Naive thymus-derived CD8-positive, alpha-beta T cell (primary cell): ENCODE data around the gene CMIP. TPM values are rescaled to one million over a fixed set of nuclear protein-coding genes. Genes with fewer than 3 reads are reported as not detected.
A peak's percentile ranks its signal among the peaks of the same experiment; 100 is the strongest.

ENCODE experiments used
- ATAC-seq, 2 donors: fragments of 150-1000 bp; cut with Tn5 transposase in 1 of 2; sonication (Bioruptor Pico), chemical (Tn5 transposase) in 1 of 2; 1 replicate in 1 of 2; 2 replicates in 1 of 2; pipeline ENCODE4 v1.10.0; 2021; ENCODE audit warnings: mild to moderate bottlenecking in 2 of 2, moderate library complexity in 2 of 2
- POLR2A ChIA-PET: fragments of 350-600 bp; sonication (Branson Sonifier 250); formaldehyde crosslinking; loops from one replicate; lab custom pipeline; 2021; ENCODE audit warnings: antibody characterized with exemption; lab: Charles Lee
- DNase-seq, 10 donors: peaks; one replicate each; pipeline versions ENCODE4 v3.0.0 to v3.0.0-alpha.2; 2020 to 2022
- H3K27ac Mint-ChIP-seq, 10 donors: one replicate each; pipeline ENCODE4 v1.8.0; 2020 to 2022; ENCODE audit warnings: mild to moderate bottlenecking in 10 of 10, mixed read lengths in 10 of 10, moderate library complexity in 4 of 10, inconsistent platforms in 1 of 10
- H3K27me3 Mint-ChIP-seq, 5 donors: one replicate each; pipeline ENCODE4 v1.8.0; 2021 to 2022; ENCODE audit warnings: mixed read lengths in 5 of 5
- H3K36me3 Mint-ChIP-seq, 3 donors: one replicate each; pipeline ENCODE4 v1.8.0; 2020 to 2022; ENCODE audit warnings: mixed read lengths in 3 of 3, mild to moderate bottlenecking in 2 of 3, inconsistent platforms in 1 of 3
- H3K4me1 Mint-ChIP-seq, 4 donors: one replicate each; pipeline ENCODE4 v1.8.0; 2021 to 2022; ENCODE audit warnings: mixed read lengths in 4 of 4
- H3K4me3 Mint-ChIP-seq, 10 donors: one replicate each; pipeline ENCODE4 v1.8.0; 2020 to 2022; ENCODE audit warnings: mild to moderate bottlenecking in 10 of 10, mixed read lengths in 10 of 10, moderate library complexity in 6 of 10, inconsistent platforms in 1 of 10
- H3K9me3 Mint-ChIP-seq, 9 donors: one replicate each; pipeline ENCODE4 v1.8.0; 2020 to 2022; ENCODE audit warnings: mixed read lengths in 9 of 9, mild to moderate bottlenecking in 3 of 9, inconsistent platforms in 1 of 9, moderate library complexity in 1 of 9
- polyA plus RNA-seq, 3 donors: library from polyadenylated mRNA; unstranded; fragments of 300-500 nt; fragmentation: Illumina TruSeq; gene quantifications; one replicate each; pipeline ENCODE4 v1.2.3, GENCODE V29; 2021
- total RNA-seq, 8 experiments: library from RNA in 2 of 8; stranded (reverse) in 2 of 8; gene quantifications; one replicate each; pipeline ENCODE4 v1.2.3 and lab custom pipeline; 2021 to 2026

CMIP gene
- total and polyA plus RNA-seq, 5 experiments from 2014 or later, result 0.31 to 41.5 (median 1.3) TPM

DNA sequence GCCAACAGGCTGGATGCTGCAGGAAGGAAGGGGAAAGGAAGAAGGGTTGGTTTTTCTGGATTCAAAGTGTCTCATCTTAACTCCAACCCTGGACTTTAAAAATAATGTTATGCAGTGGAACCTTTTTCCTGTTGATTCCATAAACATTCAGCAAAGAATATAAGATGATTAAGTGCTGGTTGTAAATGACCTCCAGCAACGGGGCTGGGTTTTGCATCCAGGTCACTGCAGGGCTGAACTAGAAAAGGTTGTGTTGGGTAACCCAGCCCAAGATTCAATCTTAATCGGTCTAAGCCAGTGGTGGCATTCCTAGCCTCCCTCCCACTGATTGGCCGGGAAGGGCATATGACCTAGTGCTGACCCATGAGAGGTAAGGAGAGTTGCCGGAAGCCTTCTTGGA lies 300.3 kb downstream of the CMIP start:
- H3K4me1 Mint-ChIP-seq, result peaks cover 5 to 40% (median 11%) of the 10 kb centered on the region in 4 donors
- H3K36me3 Mint-ChIP-seq, result no peaks in the 10 kb centered on the region
- DNase-seq (no peak), ATAC-seq (no peak)
- H3K27me3 Mint-ChIP-seq, result peaks cover 0 to 4% (median 0%) of the 10 kb centered on the region in 5 donors
- H3K4me3 Mint-ChIP-seq, result peak overlapping the region in 3 of 10 donors; percentile 15 to 33 (median 19)
- no peaks in the 10 kb centered on the region for H3K9me3 Mint-ChIP-seq
- POLR2A ChIA-PET, result no interaction called here
- H3K27ac Mint-ChIP-seq, result peak overlapping the region in 1 of 10 donors; percentile 29

DNA sequence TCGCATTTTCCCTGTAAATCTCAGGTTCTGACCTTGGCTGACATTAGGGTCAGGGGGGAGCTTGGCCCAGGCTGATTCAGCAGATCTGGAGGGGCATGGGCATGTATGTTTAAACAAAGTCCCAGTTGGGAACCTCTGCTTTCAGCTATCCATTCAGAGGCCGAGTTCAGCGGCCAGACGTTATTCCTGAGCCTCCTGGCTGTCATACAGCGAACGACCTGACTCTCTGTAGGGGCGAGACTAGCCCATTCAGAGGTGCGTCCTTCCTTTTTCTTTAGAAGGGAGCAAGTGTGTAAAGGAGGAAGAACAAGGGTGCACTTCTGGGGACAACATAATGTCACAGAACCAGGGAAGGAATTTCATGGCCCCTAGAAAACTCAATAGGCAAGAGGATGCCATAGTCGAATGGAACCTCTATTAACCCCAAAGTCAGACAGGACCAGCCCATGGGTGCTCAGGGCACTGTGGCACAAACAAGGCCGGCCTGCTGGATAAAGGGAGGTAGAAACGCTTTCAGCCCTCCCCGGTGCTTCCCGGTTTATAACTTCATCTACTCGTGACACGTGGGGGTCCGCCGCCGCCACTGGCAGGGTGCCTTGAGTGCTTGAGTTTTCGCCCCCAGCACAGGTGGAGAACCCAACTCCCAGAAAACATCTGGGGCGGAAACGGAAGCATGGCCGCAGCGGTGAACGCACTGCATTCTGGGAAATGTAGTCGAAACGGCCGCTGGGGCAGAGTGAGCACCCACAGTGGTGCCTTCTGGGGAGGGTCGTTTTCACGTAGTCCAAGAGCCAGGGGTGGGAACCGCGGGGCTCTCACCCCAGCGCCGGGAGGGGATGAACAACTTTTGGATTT lies 301.3 kb downstream of the CMIP start:
- Mint-ChIP-seq H3K27ac (peak overlapping the region; percentile 31 to 95 (median 91)), H3K4me1 (peaks cover 5 to 32% (median 11%) of the 10 kb centered on the region in 4 donors), H3K9me3 (no peaks in the 10 kb centered on the region), H3K36me3 (no peaks in the 10 kb centered on the region), H3K4me3 (peak overlapping the region; percentile 81 to 94 (median 88)), H3K27me3 (peaks cover 0 to 4% (median 0%) of the 10 kb centered on the region in 5 donors)
- POLR2A ChIA-PET, result no interaction called here
- peak; percentile 52 to 87 (median 71) for DNase-seq
- peak; percentile 94 to 97 for ATAC-seq

DNA sequence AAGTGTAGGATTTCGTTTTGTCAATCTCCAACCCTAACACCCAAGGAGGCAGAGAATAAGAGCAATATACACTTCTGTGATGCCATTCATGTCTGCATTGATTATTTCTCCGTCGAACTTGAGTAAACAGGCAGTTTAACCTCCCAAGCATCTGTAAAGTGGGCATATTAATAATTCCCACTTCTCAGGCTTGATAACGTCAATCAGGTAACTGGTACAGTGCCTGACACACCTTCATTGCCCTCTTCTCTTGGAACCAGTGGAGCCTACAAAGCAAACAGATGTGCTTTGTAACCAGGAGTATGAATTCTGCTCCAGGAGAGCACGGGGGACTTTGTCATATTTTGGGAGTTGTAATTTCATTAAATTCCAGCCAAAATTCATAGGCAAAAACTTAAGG lies 302.0 kb downstream of the CMIP start:
- H3K27ac Mint-ChIP-seq, result peak overlapping the region in 6 of 10 donors; percentile 31 to 95 (median 91)
- ATAC-seq (no peak), DNase-seq (no peak)
- H3K36me3 Mint-ChIP-seq, result no peaks in the 10 kb centered on the region
- peaks cover 0 to 6% (median 0%) of the 10 kb centered on the region in 5 donors for H3K27me3 Mint-ChIP-seq
- POLR2A ChIA-PET, result no interaction called here
- no peaks in the 10 kb centered on the region for H3K9me3 Mint-ChIP-seq
- peak overlapping the region; percentile 81 to 94 (median 88) for H3K4me3 Mint-ChIP-seq
- H3K4me1 Mint-ChIP-seq, result peaks cover 5 to 34% (median 11%) of the 10 kb centered on the region in 4 donors

DNA sequence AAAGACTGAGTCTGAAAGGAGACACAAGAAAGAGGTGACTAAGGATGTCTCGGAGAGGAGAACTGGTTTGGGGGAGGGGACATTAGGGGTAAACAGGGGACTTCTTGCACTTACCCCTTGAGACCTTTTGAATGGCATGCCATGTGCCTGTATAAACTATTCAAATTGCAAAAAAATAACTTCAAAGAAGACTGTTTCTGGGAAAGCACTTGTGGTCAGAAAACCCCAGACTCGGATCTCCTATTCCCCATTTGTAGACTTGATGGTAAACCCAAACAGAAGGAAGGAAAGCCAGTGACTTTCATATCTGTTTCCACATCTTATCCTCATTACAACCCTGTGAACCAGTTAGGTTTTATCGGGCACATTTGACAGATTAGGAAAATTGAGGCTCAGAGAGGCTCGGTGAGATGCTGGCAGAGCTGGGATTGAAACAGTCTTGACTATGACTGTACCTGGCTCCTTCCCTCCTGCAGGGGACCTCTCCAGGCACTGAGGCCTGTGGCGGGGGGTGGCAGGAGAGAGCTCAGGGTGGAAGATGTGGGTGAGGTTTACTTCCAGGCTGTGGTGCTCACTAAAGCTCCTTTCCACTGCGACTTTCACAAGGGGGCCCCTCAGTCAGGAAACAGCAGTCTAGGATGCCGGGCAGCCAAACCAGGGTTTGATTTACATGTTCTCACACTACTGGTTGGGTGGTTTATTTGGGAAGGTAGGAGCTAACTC lies 304.0 kb downstream of the CMIP start:
- Mint-ChIP-seq H3K4me3 (no peak overlapping the region), H3K36me3 (no peaks in the 10 kb centered on the region), H3K27ac (peak overlapping the region in 1 of 10 donors; percentile 9), H3K4me1 (peaks cover 5 to 49% (median 11%) of the 10 kb centered on the region in 4 donors), H3K27me3 (peaks cover 0 to 8% (median 0%) of the 10 kb centered on the region in 5 donors), H3K9me3 (no peaks in the 10 kb centered on the region)
- DNase-seq (no peak), ATAC-seq (no peak)
- POLR2A ChIA-PET, result no interaction called here

GRCh38 chr16:81752225-81752875 lies 307.7 kb downstream of the CMIP start:
- peak in 1 of 10 donors; percentile 44 for DNase-seq
- peak overlapping the region in 1 of 10 donors; percentile 23 for H3K27ac Mint-ChIP-seq
- POLR2A ChIA-PET, result no interaction called here

GRCh38 chr16:81752876-81753227 lies 308.2 kb downstream of the CMIP start:
- Mint-ChIP-seq H3K4me1 (peaks cover 0 to 47% (median 5%) of the 10 kb centered on the region in 4 donors), H3K27me3 (peaks cover 0 to 14% (median 13%) of the 10 kb centered on the region in 5 donors), H3K9me3 (no peaks in the 10 kb centered on the region), H3K4me3 (no peak overlapping the region), H3K36me3 (no peaks in the 10 kb centered on the region), H3K27ac (no peak overlapping the region)
- POLR2A ChIA-PET, result no interaction called here
- DNase-seq (no peak), ATAC-seq (no peak)

More at GRCh38 chr16:81752225-81752875, 307.7 kb downstream of the CMIP start:
- ATAC-seq, result peak in 1 of 2 donors; percentile 61
- no peak overlapping the region for H3K4me3 Mint-ChIP-seq
- H3K36me3 Mint-ChIP-seq, result no peaks in the 10 kb centered on the region
- H3K27me3 Mint-ChIP-seq, result peaks cover 0 to 14% (median 13%) of the 10 kb centered on the region in 5 donors
- H3K9me3 Mint-ChIP-seq, result no peaks in the 10 kb centered on the region
- peaks cover 0 to 47% (median 5%) of the 10 kb centered on the region in 4 donors for H3K4me1 Mint-ChIP-seq

DNA sequence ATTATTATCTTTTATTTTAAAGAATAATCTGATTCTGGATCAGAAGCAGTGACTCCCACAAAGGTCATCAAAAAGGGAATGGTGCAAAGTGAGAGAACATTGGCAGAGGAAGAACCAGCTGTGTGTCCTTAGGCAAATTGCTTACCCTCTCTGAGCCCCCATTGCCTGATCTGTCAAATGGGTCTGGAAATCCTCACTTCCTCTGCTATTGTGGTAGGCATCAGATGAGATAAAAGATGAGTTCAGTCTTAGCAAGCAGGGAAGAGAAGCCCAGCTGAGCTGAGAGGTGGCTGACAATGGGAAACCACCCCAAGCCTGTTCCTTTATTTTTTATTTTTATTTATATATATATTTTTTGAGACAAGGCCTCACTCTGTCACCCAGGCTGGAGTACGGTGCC lies 310.2 kb downstream of the CMIP start:
- Mint-ChIP-seq H3K27me3 (peaks cover 0 to 17% (median 13%) of the 10 kb centered on the region in 5 donors), H3K27ac (no peak overlapping the region), H3K4me1 (peaks cover 0 to 37% (median 5%) of the 10 kb centered on the region in 4 donors), H3K36me3 (no peaks in the 10 kb centered on the region), H3K9me3 (no peaks in the 10 kb centered on the region), H3K4me3 (no peak overlapping the region)
- POLR2A ChIA-PET, result no interaction called here
- DNase-seq (no peak), ATAC-seq (no peak)

GRCh38 chr16:81755915-81756614 lies 311.5 kb downstream of the CMIP start:
- H3K4me3 Mint-ChIP-seq, result no peak overlapping the region
- peaks cover 0 to 15% (median 13%) of the 10 kb centered on the region in 5 donors for H3K27me3 Mint-ChIP-seq
- no peak for DNase-seq

DNA sequence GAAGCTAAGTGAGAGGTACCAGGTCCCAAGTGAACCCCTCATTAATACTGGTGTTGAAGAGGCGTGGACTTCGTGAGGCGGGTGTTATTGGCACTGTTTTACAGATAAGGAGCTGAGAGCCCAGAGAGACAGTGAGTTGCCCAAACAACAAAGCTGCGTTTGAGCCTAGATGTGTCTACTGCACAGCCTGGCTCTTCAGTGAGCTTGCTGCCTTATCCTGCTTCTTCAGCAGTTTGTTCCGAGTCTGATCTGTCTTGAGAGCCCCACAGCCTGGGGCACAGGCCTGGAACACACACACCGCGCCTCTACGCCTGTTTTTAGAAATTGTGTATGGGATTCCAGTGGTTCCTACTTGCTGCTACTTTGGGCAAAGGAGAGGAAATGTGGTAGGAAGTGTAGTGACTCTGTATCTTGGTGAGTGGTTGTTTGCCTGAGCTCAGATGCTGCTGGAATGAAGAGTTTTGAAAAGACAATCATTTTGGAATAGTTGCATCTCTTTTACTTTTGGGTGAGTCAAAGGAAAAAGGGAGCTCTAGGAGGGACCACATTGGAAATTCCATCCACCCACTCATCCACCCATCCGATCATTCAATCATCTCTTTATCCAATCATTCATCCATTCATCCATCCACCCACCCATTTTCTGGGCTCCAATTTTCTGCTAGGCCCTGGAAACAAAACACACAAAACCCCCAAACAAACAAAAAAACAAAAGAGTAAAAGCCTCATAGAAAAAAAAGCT lies 312.2 kb downstream of the CMIP start:
- Mint-ChIP-seq H3K4me1 (peaks cover 0 to 28% (median 5%) of the 10 kb centered on the region in 4 donors), H3K9me3 (no peaks in the 10 kb centered on the region), H3K27ac (peak overlapping the region in 2 of 10 donors; percentile 17 to 19), H3K27me3 (peaks cover 0 to 14% (median 11%) of the 10 kb centered on the region in 5 donors), H3K4me3 (no peak overlapping the region), H3K36me3 (no peaks in the 10 kb centered on the region)
- no peak for ATAC-seq
- POLR2A ChIA-PET, result no interaction called here
- DNase-seq, result no peak

More at GRCh38 chr16:81755915-81756614, 311.5 kb downstream of the CMIP start:
- Mint-ChIP-seq H3K27ac (peak overlapping the region in 1 of 10 donors; percentile 19), H3K36me3 (no peaks in the 10 kb centered on the region), H3K4me1 (peaks cover 0 to 35% (median 5%) of the 10 kb centered on the region in 4 donors), H3K9me3 (no peaks in the 10 kb centered on the region)
- POLR2A ChIA-PET, result no interaction called here
- ATAC-seq, result no peak

GRCh38 chr16:81758376-81758775 lies 313.8 kb downstream of the CMIP start:
- POLR2A ChIA-PET, result no interaction called here
- H3K4me3 Mint-ChIP-seq, result no peak overlapping the region
- no peaks in the 10 kb centered on the region for H3K9me3 Mint-ChIP-seq
- no peaks in the 10 kb centered on the region for H3K36me3 Mint-ChIP-seq
- ATAC-seq, result no peak
- DNase-seq, result no peak
- no peak overlapping the region for H3K27ac Mint-ChIP-seq
- H3K27me3 Mint-ChIP-seq, result peaks cover 0 to 14% (median 10%) of the 10 kb centered on the region in 5 donors
- peaks cover 0 to 18% (median 5%) of the 10 kb centered on the region in 4 donors for H3K4me1 Mint-ChIP-seq
